Neuronal stem cell (in vitro differentiated cells): ENCODE results near the gene KCNK18.

Experiments used
- DNase-seq: peaks from one replicate; pipeline ENCODE4 v3.0.0-alpha.2; 2013; ENCODE audit warnings: low spot score
- H2AFZ ChIP-seq: one replicate; pipeline ENCODE4 v1.6.1; 2013; ENCODE audit warnings: mild to moderate bottlenecking, low read length, inconsistent platforms
- H2AK5ac ChIP-seq: 2 replicates; pipeline ENCODE4 v1.6.1; 2013; ENCODE audit warnings: low read depth, mild to moderate bottlenecking, inconsistent platforms, low read length, moderate library complexity, mixed read lengths
- H2BK120ac ChIP-seq: 2 replicates; pipeline ENCODE4 v1.6.1; 2013; ENCODE audit warnings: low read depth, mild to moderate bottlenecking, inconsistent platforms, low read length, moderate library complexity, mixed read lengths
- H2BK12ac ChIP-seq: one replicate; pipeline ENCODE4 v1.6.1; 2013; ENCODE audit warnings: low read length, inconsistent platforms
- H2BK15ac ChIP-seq: 2 replicates; pipeline ENCODE4 v1.6.1; 2013; ENCODE audit warnings: mild to moderate bottlenecking, low read length, inconsistent platforms, mixed read lengths
- H2BK5ac ChIP-seq: one replicate; pipeline ENCODE4 v1.6.1; 2013; ENCODE audit warnings: inconsistent platforms, mild to moderate bottlenecking, low read length, moderate library complexity
- H3K14ac ChIP-seq: one replicate; pipeline ENCODE4 v1.6.1; 2013; ENCODE audit warnings: low read length, inconsistent platforms
- H3K18ac ChIP-seq: 2 replicates; pipeline ENCODE4 v1.6.1; 2013; ENCODE audit warnings: low read length, inconsistent platforms
- H3K23ac ChIP-seq: 2 replicates; pipeline ENCODE4 v1.6.1; 2013; ENCODE audit warnings: low read depth, mild to moderate bottlenecking, mixed read lengths, low read length, inconsistent platforms; ENCODE audit not compliant: poor library complexity
- H3K27ac ChIP-seq: replicated peaks from 3 replicates; pipeline ENCODE4 v1.5.1; 2013; ENCODE audit warnings: low read length, inconsistent platforms
- H3K27me3 ChIP-seq, 3 experiments: 2 replicates each; pipeline ENCODE4 v1.6.1; 2013; ENCODE audit warnings: low read length in 3 of 3, mild to moderate bottlenecking in 2 of 3, inconsistent platforms in 1 of 3, low read depth in 1 of 3, mixed read lengths in 1 of 3, moderate library complexity in 1 of 3; ENCODE audit not compliant: control insufficient read depth in 3 of 3, insufficient read depth in 3 of 3
- H3K36me3 ChIP-seq, 2 donors: replicated peaks in 1 of 2; 2 replicates each; pipeline ENCODE4 v1.6.1; 2013; ENCODE audit warnings: low read length in 2 of 2; ENCODE audit not compliant: control insufficient read depth in 2 of 2, insufficient read depth in 2 of 2
- H3K4ac ChIP-seq: 2 replicates; pipeline ENCODE4 v1.6.1; 2013; ENCODE audit warnings: inconsistent platforms, mild to moderate bottlenecking, low read length, moderate library complexity
- H3K4me1 ChIP-seq, 2 donors: 1 replicate in 1 of 2; 2 replicates in 1 of 2; pipeline ENCODE4 v1.6.1; 2013; ENCODE audit warnings: low read length in 2 of 2, low read depth in 1 of 2; ENCODE audit not compliant: control insufficient read depth in 2 of 2, insufficient read depth in 1 of 2
- H3K4me2 ChIP-seq: one replicate; pipeline ENCODE4 v1.6.1; 2013; ENCODE audit warnings: mild to moderate bottlenecking, low read length, inconsistent platforms; ENCODE audit not compliant: insufficient read depth, poor library complexity, severe bottlenecking
- H3K4me3 ChIP-seq, 2 donors: 2 replicates each; pipeline ENCODE4 v1.5.1; 2013; ENCODE audit warnings: low read length in 2 of 2, mild to moderate bottlenecking in 2 of 2, inconsistent platforms in 1 of 2, moderate library complexity in 1 of 2
- H3K79me1 ChIP-seq: one replicate; pipeline ENCODE4 v1.6.1; 2013; ENCODE audit warnings: low read depth, mild to moderate bottlenecking, inconsistent platforms, low read length, moderate library complexity
- H3K9ac ChIP-seq: one replicate; pipeline ENCODE4 v1.6.1; 2013; ENCODE audit warnings: mild to moderate bottlenecking, low read depth, low read length, inconsistent platforms; ENCODE audit not compliant: poor library complexity
- H3K9me3 ChIP-seq, 2 donors: replicated peaks in 1 of 2; 2 replicates each; pipeline versions ENCODE3 to v1.6.1; 2013; ENCODE audit warnings: low read length in 2 of 2, mild to moderate bottlenecking in 2 of 2, inconsistent platforms in 1 of 2, low read depth in 1 of 2, mixed read lengths in 1 of 2, moderate library complexity in 1 of 2; ENCODE audit not compliant: control insufficient read depth in 2 of 2, insufficient read depth in 1 of 2
- H4K8ac ChIP-seq: one replicate; pipeline ENCODE4 v1.6.1; 2013; ENCODE audit warnings: low read depth, mild to moderate bottlenecking, inconsistent platforms, low read length, moderate library complexity
- H4K91ac ChIP-seq: one replicate; pipeline ENCODE4 v1.6.1; 2013; ENCODE audit warnings: low read length, low read depth, mild to moderate bottlenecking, inconsistent platforms; ENCODE audit not compliant: poor library complexity
- WGBS, 2 donors: extraction: QIAGEN DNeasy Blood & Tissue Kit; methylation state at CpG; one replicate each; pipeline ENCODE4 v1.1.7; 2013; ENCODE audit warnings: missing lambda C conversion rate in 2 of 2, mixed read lengths in 1 of 2; ENCODE audit not compliant: insufficient read length in 2 of 2, insufficient replicate concordance in 1 of 2; ENCODE audit errors: extremely low coverage in 2 of 2; 5-methylcytosine and 5-hydroxymethylcytosine counted together

KCNK18 gene

GRCh38 chr10:117204316-117204715, 7.0 kb downstream of the KCNK18 start:
- H2AK5ac ChIP-seq, result no peak overlapping the region
- no peak overlapping the region for H2AFZ ChIP-seq
- H3K27me3 ChIP-seq, result peaks cover 0 to 4% (median 0%) of the 10 kb centered on the region in 3 experiments
- no peak overlapping the region for H3K4me2 ChIP-seq
- no peak overlapping the region for H3K18ac ChIP-seq
- no peak overlapping the region for H3K27ac ChIP-seq
- H3K79me1 ChIP-seq, result no peaks in the 10 kb centered on the region
- no peak overlapping the region for H3K4me3 ChIP-seq
- H2BK120ac ChIP-seq, result no peak overlapping the region
- H3K14ac ChIP-seq, result no peak overlapping the region
- WGBS, 2 donors, result no CpG with 5 or more reads among the region's 2 CpGs
- no peak overlapping the region for H4K91ac ChIP-seq
- H3K4me1 ChIP-seq, result no peaks in the 10 kb centered on the region
- no peak overlapping the region for H3K9ac ChIP-seq
- no peak overlapping the region for H2BK12ac ChIP-seq
- no peaks in the 10 kb centered on the region for H3K9me3 ChIP-seq
- H3K4ac ChIP-seq, result no peak overlapping the region
- H3K23ac ChIP-seq, result no peak overlapping the region
- H2BK5ac ChIP-seq, result no peak overlapping the region
- H3K36me3 ChIP-seq, result no peaks in the 10 kb centered on the region
- DNase-seq, result no peak
- no peak overlapping the region for H2BK15ac ChIP-seq
- no peak overlapping the region for H4K8ac ChIP-seq

DNA sequence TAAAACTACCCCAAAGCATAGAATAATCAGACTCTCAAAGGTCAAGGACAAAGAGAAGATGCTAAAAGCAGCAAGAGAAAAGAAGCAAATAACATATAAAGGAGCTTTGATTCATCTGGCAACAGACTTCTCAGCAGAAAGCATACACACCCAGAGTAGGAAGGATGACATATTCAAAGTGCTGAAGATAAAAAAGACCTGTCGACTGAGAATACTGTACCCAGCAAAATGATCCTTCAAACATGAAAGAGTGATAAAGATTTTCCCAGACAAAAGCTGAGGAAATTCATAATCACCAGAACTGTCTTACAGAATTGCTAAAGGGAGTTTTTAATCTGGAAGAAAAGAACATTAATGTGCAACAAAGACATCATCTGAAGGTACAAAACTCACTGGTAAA, 14.9 kb downstream of the KCNK18 start:
- no peak overlapping the region for H4K8ac ChIP-seq
- no peak overlapping the region for H2BK120ac ChIP-seq
- peaks cover 3 to 16% (median 14%) of the 10 kb centered on the region in 3 experiments for H3K27me3 ChIP-seq
- no peak overlapping the region for H3K4ac ChIP-seq
- no CpG with 5 or more reads among the region's 1 CpG for WGBS, 2 donors
- H3K4me2 ChIP-seq, result no peak overlapping the region
- DNase-seq, result no peak
- no peak overlapping the region for H3K23ac ChIP-seq
- H3K4me3 ChIP-seq, result no peak overlapping the region
- H3K36me3 ChIP-seq, result no peaks in the 10 kb centered on the region
- no peak overlapping the region for H3K9ac ChIP-seq
- H2AFZ ChIP-seq, result no peak overlapping the region
- H2AK5ac ChIP-seq, result no peak overlapping the region
- H3K9me3 ChIP-seq, result peaks cover 0 to 8% of the 10 kb centered on the region in 2 donors
- H2BK15ac ChIP-seq, result no peak overlapping the region
- no peaks in the 10 kb centered on the region for H3K79me1 ChIP-seq
- H3K27ac ChIP-seq, result no peak overlapping the region
- peaks cover 3 to 4% of the 10 kb centered on the region in 2 donors for H3K4me1 ChIP-seq
- H3K18ac ChIP-seq, result no peak overlapping the region
- no peak overlapping the region for H3K14ac ChIP-seq
- H2BK5ac ChIP-seq, result no peak overlapping the region
- no peak overlapping the region for H4K91ac ChIP-seq
- H2BK12ac ChIP-seq, result no peak overlapping the region

- Histone ChIP-seq H3K79me1 (no peaks in the 10 kb centered on the region), H3K27me3 (peaks cover 3 to 32% (median 22%) of the 10 kb centered on the region in 3 experiments), H3K9me3 (peaks cover 0 to 8% of the 10 kb centered on the region in 2 donors), H2AK5ac (no peak overlapping the region), H3K23ac (no peak overlapping the region), H3K14ac (no peak overlapping the region), H3K4ac (no peak overlapping the region), H2BK12ac (no peak overlapping the region), H2AFZ (no peak overlapping the region), H2BK5ac (no peak overlapping the region), H3K4me2 (no peak overlapping the region), H3K4me3 (no peak overlapping the region), H3K27ac (no peak overlapping the region), H3K9ac (no peak overlapping the region), H3K36me3 (no peaks in the 10 kb centered on the region), H3K18ac (no peak overlapping the region), H4K91ac (no peak overlapping the region), H4K8ac (no peak overlapping the region), H3K4me1 (peaks cover 3 to 10% of the 10 kb centered on the region in 2 donors), H2BK120ac (no peak overlapping the region), H2BK15ac (no peak overlapping the region)
- DNase-seq, result no peak
- no CpG with 5 or more reads among the region's 1 CpG for WGBS, 2 donors
These were observed 17.1 kb downstream of the KCNK18 start for GRCh38 chr10:117214401-117214800.

DNA sequence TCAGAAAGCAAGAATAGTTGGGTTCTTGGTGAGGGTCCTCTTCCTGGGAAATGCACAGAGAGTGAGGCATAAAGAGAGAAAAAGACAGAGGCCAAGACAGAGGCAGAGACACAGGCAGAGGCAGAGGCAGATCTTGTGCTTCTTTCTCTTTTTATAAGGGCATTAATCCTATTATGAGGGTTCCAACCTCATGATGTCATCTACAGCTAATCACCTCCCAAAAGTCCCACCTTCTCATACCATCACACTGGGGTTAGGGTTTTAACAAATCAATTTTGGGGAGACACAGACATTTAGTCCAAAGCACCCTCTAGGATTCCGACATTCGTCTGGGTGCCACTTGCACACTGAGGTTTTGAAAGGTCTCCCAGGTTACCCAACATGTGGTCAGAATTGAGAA, 17.8 kb downstream of the KCNK18 start:
- Histone ChIP-seq H3K79me1 (no peaks in the 10 kb centered on the region), H2BK120ac (no peak overlapping the region), H3K4me1 (peaks cover 3 to 10% of the 10 kb centered on the region in 2 donors), H2BK15ac (no peak overlapping the region), H2AK5ac (no peak overlapping the region), H3K9ac (no peak overlapping the region), H3K27me3 (peaks cover 3 to 32% (median 22%) of the 10 kb centered on the region in 3 experiments), H3K4me2 (no peak overlapping the region), H4K8ac (no peak overlapping the region), H3K27ac (no peak overlapping the region), H3K4me3 (no peak overlapping the region), H3K9me3 (peaks cover 0 to 6% of the 10 kb centered on the region in 2 donors), H2BK12ac (no peak overlapping the region), H4K91ac (no peak overlapping the region), H3K4ac (no peak overlapping the region), H3K36me3 (no peaks in the 10 kb centered on the region), H3K14ac (no peak overlapping the region), H2BK5ac (no peak overlapping the region), H2AFZ (no peak overlapping the region), H3K18ac (no peak overlapping the region), H3K23ac (no peak overlapping the region)
- no CpG with 5 or more reads among the region's 2 CpGs for WGBS, 2 donors
- DNase-seq, result no peak
